Natural killer cell (primary cell): Measurements from ENCODE around the gene GORASP2. TPM values are rescaled to one million over a fixed set of nuclear protein-coding genes. Genes with fewer than 3 reads are reported as not detected.

Source experiments
- ATAC-seq, 3 donors: fragments of 150-1000 bp in 2 of 3; fragments of 200-7000 bp in 1 of 3; cut with Tn5 transposase; 1 replicate in 1 of 3; 2 replicates in 2 of 3; pipeline ENCODE4 v1.10.0; 2021; ENCODE audit warnings: mild to moderate bottlenecking in 2 of 3, moderate library complexity in 2 of 3
- DNase-seq, 2 donors: peaks; one replicate each; pipeline versions ENCODE4 v3.0.0 to v3.0.0-alpha.2; 2013 to 2021; ENCODE audit warnings: mixed read lengths in 1 of 2
- H3K27ac ChIP-seq: one replicate; pipeline ENCODE4 v1.5.1; 2013; ENCODE audit warnings: mild to moderate bottlenecking, low read length
- H3K27me3 ChIP-seq: one replicate; pipeline ENCODE4 v1.6.1; 2013; ENCODE audit warnings: low read length; ENCODE audit not compliant: control insufficient read depth, insufficient read depth
- H3K36me3 ChIP-seq: one replicate; pipeline ENCODE4 v1.6.1; 2013; ENCODE audit warnings: low read length; ENCODE audit not compliant: control insufficient read depth, insufficient read depth
- H3K4me1 ChIP-seq: one replicate; pipeline ENCODE4 v1.6.1; 2013; ENCODE audit warnings: low read length; ENCODE audit not compliant: control insufficient read depth, insufficient read depth
- H3K4me3 ChIP-seq: one replicate; pipeline ENCODE4 v1.5.1; 2013; ENCODE audit warnings: low read length
- H3K9me3 ChIP-seq: one replicate; pipeline ENCODE4 v1.6.1; 2013; ENCODE audit warnings: low read length; ENCODE audit not compliant: control insufficient read depth, insufficient read depth
- H3K27ac Mint-ChIP-seq, 2 donors: one replicate each; pipeline ENCODE4 v1.8.0; 2022; ENCODE audit warnings: mild to moderate bottlenecking in 2 of 2, mixed read lengths in 2 of 2, moderate library complexity in 1 of 2
- H3K27me3 Mint-ChIP-seq, 2 donors: one replicate each; pipeline ENCODE4 v1.8.0; 2022; ENCODE audit warnings: low read depth in 2 of 2, mixed read lengths in 2 of 2
- H3K36me3 Mint-ChIP-seq: one replicate; pipeline ENCODE4 v1.8.0; 2022; ENCODE audit warnings: mixed read lengths
- H3K4me1 Mint-ChIP-seq, 2 donors: one replicate each; pipeline ENCODE4 v1.8.0; 2022; ENCODE audit warnings: mixed read lengths in 2 of 2
- H3K4me3 Mint-ChIP-seq: one replicate; pipeline ENCODE4 v1.8.0; 2022; ENCODE audit warnings: mild to moderate bottlenecking, moderate library complexity, mixed read lengths
- H3K9me3 Mint-ChIP-seq, 2 donors: one replicate each; pipeline ENCODE4 v1.8.0; 2022; ENCODE audit warnings: mixed read lengths in 2 of 2
- CTCF ChIP-seq: fragments of 200-600 bp; IDR thresholded peaks from one replicate; pipeline ENCODE4 v1.8.0; 2022; ENCODE audit warnings: antibody characterized with exemption
- WGBS: methylation state at CpG from one replicate; pipeline ENCODE4 v1.1.7; 2013; ENCODE audit warnings: missing lambda C conversion rate; ENCODE audit not compliant: insufficient coverage; 5-methylcytosine and 5-hydroxymethylcytosine counted together
- intact Hi-C: fragments of 100-400 bp; cut with micrococcal nuclease; formaldehyde crosslinking; loops from one replicate; pipeline ENCODE4 v1.14.2; 2022
- total RNA-seq, 4 donors: library from RNA; stranded (reverse); fragments of 120-200 nt in 1 of 4; gene quantifications; one replicate each; pipeline versions ENCODE4 v1.2.3 to v1.2.4, GENCODE V29; 2013 to 2022

GORASP2 gene
- total RNA-seq, 3 donors from 2014 or later (not counting 1 experiment from before 2014, with no cell fraction given) = 75.3 to 94.5 (median 80.3) TPM

GRCh38 chr2:170929686-170930050, 615 bp downstream of the GORASP2 start:
- H3K4me1 Mint-ChIP-seq = peaks cover 45 to 54% of the 10 kb centered on the region in 2 donors
- peak in 1 of 2 donors; percentile 58 for DNase-seq
- no peak for TF ChIP-seq CTCF
- Histone ChIP-seq H3K4me1 (peaks cover 17% of the 10 kb centered on the region), H3K4me3 (peak overlapping the region; percentile 69), H3K36me3 (peaks cover 1% of the 10 kb centered on the region), H3K9me3 (no peaks in the 10 kb centered on the region), H3K27ac (peak overlapping the region; percentile 68), H3K27me3 (no peaks in the 10 kb centered on the region)
- no peaks in the 10 kb centered on the region for H3K27me3 Mint-ChIP-seq
- intact Hi-C loops = loop anchor here (2.0 to 5.0 kb wide), 5 partner anchors 157 to 1628 kb away; partner anchors contain the start of genes DCAF17, PDK1 and PPIG
- no peaks in the 10 kb centered on the region for H3K36me3 Mint-ChIP-seq
- 0% methylated on average over 20 of the region's 21 CpGs for WGBS
- peak overlapping the region; percentile 93 to 94 for H3K27ac Mint-ChIP-seq
- no peaks in the 10 kb centered on the region for H3K9me3 Mint-ChIP-seq
- ATAC-seq = no peak
- peak overlapping the region; percentile 96 for H3K4me3 Mint-ChIP-seq

GRCh38 chr2:170930131-170930990, 1.3 kb downstream of the GORASP2 start:
- H3K4me3 ChIP-seq = peak overlapping the region; percentile 69
- H3K27ac ChIP-seq = peak overlapping the region; percentile 68
- ATAC-seq (peak; percentile 31 to 52 (median 41)), DNase-seq (peak; percentile 56 to 83)
- no peaks in the 10 kb centered on the region for H3K9me3 Mint-ChIP-seq
- no peaks in the 10 kb centered on the region for H3K27me3 Mint-ChIP-seq
- peaks cover 45 to 54% of the 10 kb centered on the region in 2 donors for H3K4me1 Mint-ChIP-seq
- H3K9me3 ChIP-seq = no peaks in the 10 kb centered on the region
- peak overlapping the region; percentile 93 to 94 for H3K27ac Mint-ChIP-seq
- H3K27me3 ChIP-seq = no peaks in the 10 kb centered on the region
- 0% methylated on average over 8 of the region's 15 CpGs for WGBS
- peak overlapping the region; percentile 96 for H3K4me3 Mint-ChIP-seq
- H3K36me3 ChIP-seq = peaks cover 1% of the 10 kb centered on the region
- intact Hi-C loops = no loop called here
- H3K4me1 ChIP-seq = peaks cover 17% of the 10 kb centered on the region
- no peaks in the 10 kb centered on the region for H3K36me3 Mint-ChIP-seq
- no peak for TF ChIP-seq CTCF

GRCh38 chr2:170930991-170931266, 1.9 kb downstream of the GORASP2 start:
- DNase-seq = no peak
- Mint-ChIP-seq H3K36me3 (no peaks in the 10 kb centered on the region), H3K27ac (peak overlapping the region; percentile 93 to 94), H3K9me3 (no peaks in the 10 kb centered on the region), H3K4me1 (peaks cover 45 to 54% of the 10 kb centered on the region in 2 donors), H3K4me3 (peak overlapping the region; percentile 96), H3K27me3 (no peaks in the 10 kb centered on the region)
- TF ChIP-seq CTCF = no peak
- Histone ChIP-seq H3K9me3 (no peaks in the 10 kb centered on the region), H3K27ac (no peak overlapping the region), H3K36me3 (peaks cover 1% of the 10 kb centered on the region), H3K4me1 (peaks cover 17% of the 10 kb centered on the region), H3K27me3 (no peaks in the 10 kb centered on the region), H3K4me3 (no peak overlapping the region)
- ATAC-seq = no peak
- WGBS = 94% methylated on average over 2 of the region's 4 CpGs
- intact Hi-C loops = no loop called here
